GM12878 (cell line): ENCODE data around the gene CDKN1C. TPM values are rescaled to one million over a fixed set of nuclear protein-coding genes. Genes with fewer than 3 reads are reported as not detected.

Experiments
- ATAC-seq: fragments of 200-7000 bp; cut with Tn5 transposase; 3 replicates; pipeline ENCODE4 v1.9.1; 2020; ENCODE audit warnings: mild to moderate bottlenecking, moderate library complexity
- BruUV-seq: library from RNA; stranded (reverse); fragments of 400-500 nt; replicated peaks from 2 replicates; lab custom pipeline; 2021; lab: Mats Ljungman, UMichigan
- CTCF ChIA-PET: fragments of 300-600 bp; sonication (Branson Sonifier 250); formaldehyde crosslinking; extraction: SDS; loops from one replicate; lab custom pipeline; 2021; ENCODE audit warnings: inconsistent platforms; lab: Yijun Ruan, JAX
- POLR2A ChIA-PET: fragments of 350-600 bp; formaldehyde crosslinking; extraction: SDS; loops from one replicate; lab custom pipeline; 2021; ENCODE audit warnings: inconsistent platforms; lab: Charles Lee
- RAD21 ChIA-PET: fragments of 300-600 bp; sonication (Branson Sonifier 250); formaldehyde crosslinking; loops from one replicate; lab custom pipeline; 2023; ENCODE audit warnings: antibody characterized with exemption; ENCODE audit not compliant: unreplicated experiment; lab: Charles Lee
- SMC1A ChIA-PET: fragments of 300-600 bp; sonication (Branson Sonifier 250); formaldehyde crosslinking; loops from one replicate; lab custom pipeline; 2023; ENCODE audit not compliant: unreplicated experiment, uncharacterized antibody; lab: Charles Lee
- DNase-seq: peaks from one replicate; pipeline ENCODE4 v3.0.0-alpha.2; 2011; ENCODE audit warnings: low read depth, low spot score
- FAIRE-seq: peaks from 3 replicates; lab custom pipeline; 2011; peaks lifted over from hg19 to GRCh38; lab: Jason Lieb, UNC
- H2AFZ ChIP-seq: 2 replicates; pipeline ENCODE4 v1.6.0; 2011; ENCODE audit warnings: low read depth, low read length, control low read depth; ENCODE audit not compliant: control insufficient read depth
- H3K27ac ChIP-seq: 2 replicates; pipeline ENCODE4 v1.5.1; 2011; ENCODE audit warnings: control low read depth; ENCODE audit not compliant: control insufficient read depth, insufficient read depth
- H3K27me3 ChIP-seq, 2 experiments: replicated peaks in 1 of 2; 2 replicates each; pipeline versions ENCODE4 v1.6.0 to v1.6.1; 2011; ENCODE audit warnings: low read length in 1 of 2; ENCODE audit not compliant: control insufficient read depth in 2 of 2, insufficient read depth in 2 of 2
- H3K36me3 ChIP-seq, 2 experiments: 2 replicates each; pipeline ENCODE4 v1.5.1; 2011; ENCODE audit warnings: low read length in 1 of 2; ENCODE audit not compliant: control insufficient read depth in 2 of 2, insufficient read depth in 2 of 2
- H3K4me1 ChIP-seq: 2 replicates; pipeline ENCODE4 v1.6.1; 2011; ENCODE audit warnings: mild to moderate bottlenecking, low read length, moderate library complexity, mixed read lengths; ENCODE audit not compliant: control insufficient read depth, insufficient read depth
- H3K4me2 ChIP-seq: 2 replicates; pipeline ENCODE4 v1.6.0; 2011; ENCODE audit warnings: control low read depth; ENCODE audit not compliant: control insufficient read depth, insufficient read depth
- H3K4me3 ChIP-seq: fragments of 200-600 bp; sonication (generic); 2 replicates; pipeline ENCODE4 v1.5.1; 2016
- H3K79me2 ChIP-seq: 2 replicates; pipeline ENCODE4 v1.6.0; 2011; ENCODE audit warnings: low read length; ENCODE audit not compliant: control insufficient read depth, insufficient read depth
- H3K9ac ChIP-seq: 2 replicates; pipeline ENCODE4 v1.8.0; 2011; ENCODE audit warnings: low read length, control low read depth, mixed read lengths; ENCODE audit not compliant: control insufficient read depth, insufficient read depth
- H3K9me3 ChIP-seq: replicated peaks from 3 replicates; pipeline ENCODE4 v1.5.1; 2011; ENCODE audit warnings: mild to moderate bottlenecking, low read length; ENCODE audit not compliant: control insufficient read depth, insufficient read depth
- H4K20me1 ChIP-seq: 2 replicates; pipeline ENCODE4 v1.6.0; 2011; ENCODE audit not compliant: control insufficient read depth, insufficient read depth
- BACH1 ChIP-seq: fragments of 450-650 bp; IDR thresholded peaks from 2 replicates; pipeline ENCODE4 v1.6.1; 2017; ENCODE audit warnings: mild to moderate bottlenecking, borderline replicate concordance
- CEBPB ChIP-seq, 2 experiments: fragments of 150-350 bp in 1 of 2; IDR thresholded peaks; 2 replicates each; pipeline ENCODE4 v1.6.1; 2012 to 2014; ENCODE audit warnings: low read depth in 2 of 2, low read length in 2 of 2, borderline replicate concordance in 1 of 2, inconsistent platforms in 1 of 2
- ETV6 ChIP-seq, 2 experiments: fragments of 450-650 bp in 1 of 2; IDR thresholded peaks in 1 of 2; conservative IDR thresholded peaks in 1 of 2; 2 replicates each; pipeline ENCODE4 v1.6.1; 2014; ENCODE audit warnings: antibody characterized with exemption in 1 of 2, borderline replicate concordance in 1 of 2, low read depth in 1 of 2, mild to moderate bottlenecking in 1 of 2, moderate library complexity in 1 of 2
- FOXK2 ChIP-seq: fragments of 450-650 bp; IDR thresholded peaks from 2 replicates; pipeline ENCODE4 v1.6.1; 2017; ENCODE audit warnings: mild to moderate bottlenecking, moderate library complexity
- JUND ChIP-seq: IDR thresholded peaks from 2 replicates; pipeline ENCODE4 v1.6.1; 2012; ENCODE audit warnings: low read depth, mild to moderate bottlenecking, low read length, improper control_type of control experiment, moderate library complexity
- RAD21 ChIP-seq: IDR thresholded peaks from 2 replicates; pipeline ENCODE4 v1.6.1; 2011; ENCODE audit warnings: mild to moderate bottlenecking, low read depth, low read length, moderate library complexity; ENCODE audit not compliant: insufficient read depth
- SIN3A ChIP-seq: IDR thresholded peaks from 2 replicates; pipeline ENCODE4 v1.6.1; 2012; ENCODE audit warnings: low read depth, low read length, improper control_type of control experiment
- SUZ12 ChIP-seq: fragments of 200-600 bp; sonication (generic); IDR thresholded peaks from one replicate; pipeline ENCODE4 v1.6.1; 2018; ENCODE audit warnings: antibody characterized with exemption, mild to moderate bottlenecking; ENCODE audit not compliant: unreplicated experiment
- WRNIP1 ChIP-seq: IDR thresholded peaks from 2 replicates; pipeline ENCODE4 v1.6.1; 2011; ENCODE audit warnings: low read depth, low read length, improper control_type of control experiment, borderline replicate concordance
- ZNF24 ChIP-seq: fragments of 450-650 bp; IDR thresholded peaks from 2 replicates; pipeline ENCODE4 v1.6.1; 2017; ENCODE audit warnings: antibody characterized with exemption, mild to moderate bottlenecking
- ZZZ3 ChIP-seq: IDR thresholded peaks from 2 replicates; pipeline ENCODE4 v1.6.1; 2011; ENCODE audit warnings: low read depth; ENCODE audit not compliant: control insufficient read depth, insufficient read length
- WGBS: methylation state at CpG from one replicate; pipeline ENCODE4 v1.1.6; 2016; ENCODE audit warnings: low lambda C conversion rate; ENCODE audit not compliant: insufficient replicate concordance, insufficient coverage; ENCODE audit errors: missing lambda C conversion rate; 5-methylcytosine and 5-hydroxymethylcytosine counted together
- in situ Hi-C: fragments of 300-500 bp; cut with MboI; formaldehyde crosslinking; loops from 9 replicates; pipeline ENCODE4 v1.14.3; 2018; ENCODE audit warnings: mixed read lengths
- intact Hi-C: fragments of 100-400 bp; cut with micrococcal nuclease; formaldehyde crosslinking; loops from one replicate; pipeline ENCODE4 v1.14.2; 2022; ENCODE audit not compliant: unreplicated experiment
- polyA plus RNA-seq, 11 experiments: library from polyadenylated mRNA; depleted of rRNA in 4 of 11; unstranded in 6 of 11; stranded (reverse) in 5 of 11; fragments of >200 nt; fragmentation: Nextera tagmentation in 4 of 11; fragmentation: Illumina TruSeq in 1 of 11; extraction: Ambion mirVana in 4 of 11; extraction: Trizol in 1 of 11; gene quantifications; 1 replicate in 1 of 11; 2 replicates in 10 of 11; pipeline versions ENCODE4 v1.2.1 to v1.2.3, GENCODE V29; 2011 to 2016; ENCODE audit warnings: inconsistent platforms in 2 of 11, missing spikeins in 2 of 11, low read depth in 1 of 11
- total RNA-seq, 4 experiments: library from RNA; depleted of rRNA in 3 of 4; stranded (reverse); fragments of >200 nt in 3 of 4; fragmentation: Illumina TruSeq in 1 of 4; extraction: Trizol in 1 of 4; gene quantifications; 2 replicates each; pipeline versions ENCODE4 v1.2.1 to v1.2.3, GENCODE V29; 2013 to 2021
- TF ChIP-seq, protein P1 (sequence below): fragments of 450-650 bp; IDR thresholded peaks from 2 replicates; pipeline ENCODE4 v1.6.1; 2017; ENCODE audit warnings: mild to moderate bottlenecking, moderate library complexity

The CDKN1C gene
- total and polyA plus RNA-seq, 10 of the 15 experiments (the other 5 are each of a cell fraction or from before 2014, with no cell fraction given), result 0.05 to 0.21 (median 0.14) TPM; not detected in 7

DNA sequence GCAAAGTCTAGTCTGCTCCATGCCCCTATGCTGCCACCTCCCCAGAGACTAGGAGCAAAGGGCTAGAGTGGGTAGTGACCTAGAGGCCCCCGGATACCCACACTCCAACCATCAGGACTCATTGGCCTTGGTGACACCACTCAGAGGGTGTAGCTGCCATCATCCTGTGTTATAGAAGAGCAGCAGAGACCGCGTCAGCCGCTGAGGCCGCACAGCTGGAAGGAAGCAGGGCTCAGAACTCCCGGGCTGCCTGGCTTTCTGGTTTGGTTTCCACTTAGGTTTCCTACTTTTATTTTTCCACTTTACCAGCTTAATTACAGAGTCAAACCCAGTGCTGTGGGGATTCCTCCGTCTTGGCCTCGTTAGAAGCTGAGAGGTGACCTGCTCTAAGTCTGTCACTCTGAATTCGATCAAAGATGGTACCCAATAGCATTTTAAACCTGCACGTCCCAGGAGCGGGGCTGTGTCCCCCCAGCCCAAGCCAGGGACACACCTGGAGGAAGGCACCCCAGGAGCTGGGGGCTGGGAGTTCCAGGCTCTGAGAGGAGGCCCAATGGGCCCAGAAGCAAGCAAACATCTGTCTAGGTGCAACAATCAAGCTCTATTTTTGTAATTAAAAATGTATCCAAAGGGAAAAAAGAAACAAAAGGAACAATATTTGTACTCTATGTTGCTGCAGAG lies 2.1 kb upstream of the CDKN1C start:
- no peaks in the 10 kb centered on the region for H4K20me1 ChIP-seq
- in situ Hi-C loops, result loop anchor here (5.0 kb wide), 1 partner anchor 355 kb away; no protein-coding TSS in a partner anchor
- RAD21 ChIA-PET, result interaction anchor here (0.6 to 8.3 kb wide), 5 partner anchors 14 to 583 kb away, joined by 3 to 151 read pairs (median 5); partner anchors contain the start of gene PHLDA2
- intact Hi-C loops, result loop anchor here (1.0 to 2.0 kb wide), 3 partner anchors 191 to 459 kb away; no protein-coding TSS in a partner anchor
- no peak for TF ChIP-seq ETV6 (conservative IDR thresholded peaks at IDR 0.05 in 1 of 2, IDR thresholded peaks at IDR 0.05 in 1 of 2; ENCODE audit: borderline replicate concordance in 1 of 2, low read depth in 1 of 2)
- TF ChIP-seq ZNF24, result no peak
- no peak for TF ChIP-seq FOXK2
- TF ChIP-seq, protein P1, sequence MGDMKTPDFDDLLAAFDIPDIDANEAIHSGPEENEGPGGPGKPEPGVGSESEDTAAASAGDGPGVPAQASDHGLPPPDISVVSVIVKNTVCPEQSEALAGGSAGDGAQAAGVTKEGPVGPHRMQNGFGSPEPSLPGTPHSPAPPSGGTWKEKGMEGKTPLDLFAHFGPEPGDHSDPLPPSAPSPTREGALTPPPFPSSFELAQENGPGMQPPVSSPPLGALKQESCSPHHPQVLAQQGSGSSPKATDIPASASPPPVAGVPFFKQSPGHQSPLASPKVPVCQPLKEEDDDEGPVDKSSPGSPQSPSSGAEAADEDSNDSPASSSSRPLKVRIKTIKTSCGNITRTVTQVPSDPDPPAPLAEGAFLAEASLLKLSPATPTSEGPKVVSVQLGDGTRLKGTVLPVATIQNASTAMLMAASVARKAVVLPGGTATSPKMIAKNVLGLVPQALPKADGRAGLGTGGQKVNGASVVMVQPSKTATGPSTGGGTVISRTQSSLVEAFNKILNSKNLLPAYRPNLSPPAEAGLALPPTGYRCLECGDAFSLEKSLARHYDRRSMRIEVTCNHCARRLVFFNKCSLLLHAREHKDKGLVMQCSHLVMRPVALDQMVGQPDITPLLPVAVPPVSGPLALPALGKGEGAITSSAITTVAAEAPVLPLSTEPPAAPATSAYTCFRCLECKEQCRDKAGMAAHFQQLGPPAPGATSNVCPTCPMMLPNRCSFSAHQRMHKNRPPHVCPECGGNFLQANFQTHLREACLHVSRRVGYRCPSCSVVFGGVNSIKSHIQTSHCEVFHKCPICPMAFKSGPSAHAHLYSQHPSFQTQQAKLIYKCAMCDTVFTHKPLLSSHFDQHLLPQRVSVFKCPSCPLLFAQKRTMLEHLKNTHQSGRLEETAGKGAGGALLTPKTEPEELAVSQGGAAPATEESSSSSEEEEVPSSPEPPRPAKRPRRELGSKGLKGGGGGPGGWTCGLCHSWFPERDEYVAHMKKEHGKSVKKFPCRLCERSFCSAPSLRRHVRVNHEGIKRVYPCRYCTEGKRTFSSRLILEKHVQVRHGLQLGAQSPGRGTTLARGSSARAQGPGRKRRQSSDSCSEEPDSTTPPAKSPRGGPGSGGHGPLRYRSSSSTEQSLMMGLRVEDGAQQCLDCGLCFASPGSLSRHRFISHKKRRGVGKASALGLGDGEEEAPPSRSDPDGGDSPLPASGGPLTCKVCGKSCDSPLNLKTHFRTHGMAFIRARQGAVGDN, result no peak
- no peak for TF ChIP-seq WRNIP1
- no peak for TF ChIP-seq BACH1
- no peak for TF ChIP-seq SUZ12
- no peak for TF ChIP-seq RAD21
- TF ChIP-seq JUND, result no peak
- no peak for TF ChIP-seq SIN3A
- no peak for TF ChIP-seq ZZZ3
- no peak for TF ChIP-seq CEBPB (IDR thresholded peaks at IDR 0.05; ENCODE audit: borderline replicate concordance in 1 of 2, low read depth in 2 of 2, low read length in 2 of 2)
- SMC1A ChIA-PET, result interaction anchor here (0.6 to 6.9 kb wide), 7 partner anchors 102 to 582 kb away, joined by 3 to 108 read pairs (median 3); partner anchors contain the start of gene KCNQ1OT1
- H3K27me3 ChIP-seq, result peaks cover 7% of the 10 kb centered on the region in 2 experiments; a peak in 3 of 4 replicates
- no TSS peak for BruUV-seq
- CTCF ChIA-PET, result interaction anchor here (0.6 to 10.2 kb wide), 16 partner anchors 11 to 487 kb away, joined by 3 to 233 read pairs (median 3); partner anchors contain the start of genes PHLDA2 and TSSC4
- H3K4me1 ChIP-seq, result peaks cover 10% of the 10 kb centered on the region
- ATAC-seq (no peak), DNase-seq (no peak), FAIRE-seq (no peak)
- H2AFZ ChIP-seq, result no peak overlapping the region
- no peak overlapping the region for H3K4me3 ChIP-seq
- no peak overlapping the region for H3K9ac ChIP-seq
- no peak overlapping the region for H3K4me2 ChIP-seq
- no peaks in the 10 kb centered on the region for H3K36me3 ChIP-seq
- POLR2A ChIA-PET, result interaction anchor here (0.7 kb wide), 1 partner anchor 505 kb away, joined by 3 read pairs; no protein-coding TSS in a partner anchor
- H3K27ac ChIP-seq, result no peak overlapping the region
- H3K79me2 ChIP-seq, result no peaks in the 10 kb centered on the region
- WGBS, result 40% methylated on average over 11 of the region's 11 CpGs
- no peaks in the 10 kb centered on the region for H3K9me3 ChIP-seq
